Measurements from ENCODE around the gene RIOX2. TPM values are rescaled to one million over a fixed set of nuclear protein-coding genes. Genes with fewer than 3 reads are reported as not detected.

Gene RIOX2
- total RNA-seq, 1 donor from 2014 or later: 21.3 TPM

GRCh38 chr3:97901313-97902248, 70.7 kb downstream of the RIOX2 start:
- TF ChIP-seq CTCF (IDR thresholded peaks at IDR 0.05): no peak
- no peaks in the 10 kb centered on the region for H3K9me3 ChIP-seq
- intact Hi-C loops (cut with DNase I): no loop called here

GRCh38 chr3:97899331-97899730, 72.9 kb downstream of the RIOX2 start:
- no peak for TF ChIP-seq CTCF (IDR thresholded peaks at IDR 0.05)
- H3K36me3 ChIP-seq: no peaks in the 10 kb centered on the region
- no peak for DNase-seq (ENCODE audit: low spot score in 2 of 2)
- intact Hi-C loops (cut with DNase I): no loop called here
- H3K4me3 ChIP-seq: no peak overlapping the region
- H3K27ac ChIP-seq: no peak overlapping the region
- H3K27me3 ChIP-seq: no peaks in the 10 kb centered on the region
- no peaks in the 10 kb centered on the region for H3K9me3 ChIP-seq
- H3K4me1 ChIP-seq: no peaks in the 10 kb centered on the region

More at GRCh38 chr3:97901313-97902248, 70.7 kb downstream of the RIOX2 start:
- Histone ChIP-seq H3K27ac (peak overlapping the region; percentile 12 to 13), H3K27me3 (no peaks in the 10 kb centered on the region), H3K36me3 (no peaks in the 10 kb centered on the region), H3K4me3 (no peak overlapping the region), H3K4me1 (no peaks in the 10 kb centered on the region)
- no peak for DNase-seq (ENCODE audit: low spot score in 2 of 2)

- Histone ChIP-seq H3K4me1 (no peaks in the 10 kb centered on the region), H3K27ac (no peak overlapping the region), H3K9me3 (no peaks in the 10 kb centered on the region), H3K4me3 (no peak overlapping the region), H3K36me3 (no peaks in the 10 kb centered on the region), H3K27me3 (no peaks in the 10 kb centered on the region)
- intact Hi-C loops (cut with DNase I): no loop called here
- no peak for DNase-seq (ENCODE audit: low spot score in 2 of 2)
- TF ChIP-seq CTCF (IDR thresholded peaks at IDR 0.05): no peak
Observed at GRCh38 chr3:97896547-97896946, 75.7 kb downstream of the RIOX2 start.

GRCh38 chr3:97896129-97896528, 76.1 kb downstream of the RIOX2 start:
- no peak for DNase-seq (ENCODE audit: low spot score in 2 of 2)
- Histone ChIP-seq H3K4me3 (no peak overlapping the region), H3K27ac (no peak overlapping the region), H3K9me3 (no peaks in the 10 kb centered on the region), H3K36me3 (no peaks in the 10 kb centered on the region), H3K27me3 (no peaks in the 10 kb centered on the region), H3K4me1 (no peaks in the 10 kb centered on the region)
- TF ChIP-seq CTCF (IDR thresholded peaks at IDR 0.05): no peak
- intact Hi-C loops (cut with DNase I): no loop called here

GRCh38 chr3:97895216-97895615, 77.0 kb downstream of the RIOX2 start:
- no peaks in the 10 kb centered on the region for H3K9me3 ChIP-seq
- intact Hi-C loops (cut with DNase I): no loop called here
- H3K27me3 ChIP-seq: no peaks in the 10 kb centered on the region
- no peak overlapping the region for H3K4me3 ChIP-seq
- H3K4me1 ChIP-seq: no peaks in the 10 kb centered on the region
- DNase-seq (ENCODE audit: low spot score in 2 of 2): no peak
- no peak overlapping the region for H3K27ac ChIP-seq
- TF ChIP-seq CTCF (IDR thresholded peaks at IDR 0.05): no peak
- H3K36me3 ChIP-seq: peaks cover 0 to 4% of the 10 kb centered on the region in 2 donors
